ENCODE data around the gene SOCS2. TPM values are rescaled to one million over a fixed set of nuclear protein-coding genes. Genes with fewer than 3 reads are reported as not detected.

Gene SOCS2
- total and polyA plus RNA-seq, 2 of the 13 experiments (the other 11 are each of a cell fraction or from before 2014, with no cell fraction given): 0.62 to 1.5 TPM

DNA sequence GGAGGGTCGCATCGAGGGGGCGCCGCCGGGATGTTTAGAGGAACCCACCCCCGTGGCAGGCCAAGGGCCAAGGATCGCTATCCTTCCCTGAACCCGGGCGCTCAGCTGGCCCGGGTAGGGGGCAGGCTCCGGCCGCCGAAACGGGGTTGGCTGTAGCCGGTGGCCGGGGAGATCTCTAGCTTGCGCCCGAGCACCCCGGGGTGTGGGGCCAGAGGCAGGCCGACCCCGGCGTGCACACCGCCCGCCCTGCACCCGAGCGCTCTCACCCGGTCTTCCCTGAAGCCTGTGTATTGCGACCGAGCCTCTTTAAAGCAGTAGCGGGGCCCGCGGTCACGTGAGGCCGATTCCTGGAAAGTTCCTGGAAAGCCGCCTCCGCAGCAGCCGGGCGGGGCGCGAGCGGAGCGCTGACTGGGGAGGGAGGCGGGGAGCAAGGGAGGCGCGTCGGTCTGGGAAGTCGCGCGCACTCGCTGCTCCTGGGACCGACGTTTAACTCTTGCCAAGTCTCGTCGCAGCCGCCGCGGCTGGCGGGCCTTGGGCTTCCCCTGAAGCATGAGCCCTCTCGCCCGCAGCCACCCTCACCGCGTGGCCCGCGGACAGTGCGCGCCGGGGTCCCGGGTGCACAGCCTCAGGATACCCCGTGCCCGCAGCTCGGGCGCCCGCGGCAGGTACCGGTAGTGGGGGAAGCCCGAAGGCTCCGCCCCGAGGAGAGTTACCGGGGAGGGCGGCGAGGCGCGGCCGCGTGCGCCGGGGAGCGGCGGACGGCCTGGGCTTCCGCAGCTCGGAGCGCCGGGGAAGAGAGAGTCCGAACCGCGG lies 1.7 kb upstream of the SOCS2 start (continued):
- TF ChIP-seq, protein P1, sequence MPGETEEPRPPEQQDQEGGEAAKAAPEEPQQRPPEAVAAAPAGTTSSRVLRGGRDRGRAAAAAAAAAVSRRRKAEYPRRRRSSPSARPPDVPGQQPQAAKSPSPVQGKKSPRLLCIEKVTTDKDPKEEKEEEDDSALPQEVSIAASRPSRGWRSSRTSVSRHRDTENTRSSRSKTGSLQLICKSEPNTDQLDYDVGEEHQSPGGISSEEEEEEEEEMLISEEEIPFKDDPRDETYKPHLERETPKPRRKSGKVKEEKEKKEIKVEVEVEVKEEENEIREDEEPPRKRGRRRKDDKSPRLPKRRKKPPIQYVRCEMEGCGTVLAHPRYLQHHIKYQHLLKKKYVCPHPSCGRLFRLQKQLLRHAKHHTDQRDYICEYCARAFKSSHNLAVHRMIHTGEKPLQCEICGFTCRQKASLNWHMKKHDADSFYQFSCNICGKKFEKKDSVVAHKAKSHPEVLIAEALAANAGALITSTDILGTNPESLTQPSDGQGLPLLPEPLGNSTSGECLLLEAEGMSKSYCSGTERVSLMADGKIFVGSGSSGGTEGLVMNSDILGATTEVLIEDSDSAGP (CRISPR knock-in tag; IDR thresholded peaks at IDR 0.05; ENCODE audit: borderline replicate concordance): peak; percentile 76; the same call in 1 of the 2 replicates
- TF ChIP-seq PBX2 (CRISPR knock-in tag; IDR thresholded peaks at IDR 0.05) (no peak), MAZ (IDR thresholded peaks at IDR 0.05; ENCODE audit: borderline replicate concordance, low read depth, low read length) (0 out of 2 replicates have a peak, but pooled peaks have one; percentile 33), MAZ (CRISPR knock-in tag; IDR thresholded peaks at IDR 0.05; ENCODE audit: low read depth) (no peak), HDAC2 (CRISPR knock-in tag; IDR thresholded peaks at IDR 0.05) (peak; percentile 35; the same call in 1 of the 2 replicates), FOXP1 (IDR thresholded peaks at IDR 0.05) (no peak), FOXP1 (CRISPR knock-in tag; IDR thresholded peaks at IDR 0.05) (0 out of 2 replicates have a peak, but pooled peaks have one; percentile 29), RBFOX2 (IDR thresholded peaks at IDR 0.05; ENCODE audit: low read depth, low read length) (peak; percentile 32; the same call in 1 of the 2 replicates), PRDM15 (CRISPR knock-in tag; IDR thresholded peaks at IDR 0.05) (no peak), ZUFSP (CRISPR knock-in tag; IDR thresholded peaks at IDR 0.05; ENCODE audit: borderline replicate concordance) (no peak), ZSCAN9 (CRISPR knock-in tag; IDR thresholded peaks at IDR 0.05; ENCODE audit: borderline replicate concordance) (no peak), DR1 (CRISPR knock-in tag; IDR thresholded peaks at IDR 0.05) (0 out of 2 replicates have a peak, but pooled peaks have one; percentile 20), ZNF567 (CRISPR knock-in tag; IDR thresholded peaks at IDR 0.05; ENCODE audit: borderline replicate concordance) (no peak; the same call in 1 of the 2 replicates), ZBED4 (CRISPR knock-in tag; IDR thresholded peaks at IDR 0.05; ENCODE audit: borderline replicate concordance) (no peak)
- TF ChIP-seq, protein P2, sequence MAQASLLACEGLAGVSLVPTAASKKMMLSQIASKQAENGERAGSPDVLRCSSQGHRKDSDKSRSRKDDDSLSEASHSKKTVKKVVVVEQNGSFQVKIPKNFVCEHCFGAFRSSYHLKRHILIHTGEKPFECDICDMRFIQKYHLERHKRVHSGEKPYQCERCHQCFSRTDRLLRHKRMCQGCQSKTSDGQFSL (CRISPR knock-in tag; IDR thresholded peaks at IDR 0.05): no peak
